Globus pallidus (tissue), 1 donor: ENCODE measurements around the gene BCL10.
"Not testable (repeated sequence)": the region's sequence is repeated elsewhere in the genome, so short reads cannot be mapped to it uniquely, and the experiment has no call there.

Experiments
- DNase-seq: peaks from one replicate; pipeline ENCODE4 v3.0.0-alpha.2; 2015; ENCODE audit warnings: low spot score

BCL10 gene

GRCh38 chr1:85264150-85264549 is 12.3 kb downstream of the BCL10 start:
- DNase-seq: no peak

- DNase-seq: no peak
These were observed 13.4 kb downstream of the BCL10 start for GRCh38 chr1:85262985-85263384.

- DNase-seq: no peak
These were observed 16.5 kb downstream of the BCL10 start for GRCh38 chr1:85259912-85260274.

GRCh38 chr1:85259118-85259911 is 17.1 kb downstream of the BCL10 start, which contains the start of gene C1orf52:
C1orf52 (minus strand) TSS chr1:85259662; CDS start chr1:85259633, 29 bp downstream.
- DNase-seq: peak; percentile 91

GRCh38 chr1:85258536-85259117 is 17.8 kb downstream of the BCL10 start:
- no peak for DNase-seq

GRCh38 chr1:85249042-85249441 is 27.4 kb downstream of the BCL10 start:
- not testable (repeated sequence) for DNase-seq

GRCh38 chr1:85245891-85246290 is 30.5 kb downstream of the BCL10 start:
- no peak for DNase-seq

- no peak for DNase-seq
These were observed 31.0 kb downstream of the BCL10 start for GRCh38 chr1:85245456-85245855.

GRCh38 chr1:85244271-85245061 is 32.0 kb downstream of the BCL10 start:
- DNase-seq: no peak

GRCh38 chr1:85243372-85243771 is 33.1 kb downstream of the BCL10 start:
- no peak for DNase-seq

- DNase-seq: no peak
These were observed 35.8 kb downstream of the BCL10 start for GRCh38 chr1:85240643-85241042.

GRCh38 chr1:85240174-85240601 is 36.2 kb downstream of the BCL10 start:
- no peak for DNase-seq

GRCh38 chr1:85237613-85238012 is 38.8 kb downstream of the BCL10 start:
- DNase-seq: no peak

GRCh38 chr1:85230305-85230977 is 46.0 kb downstream of the BCL10 start:
- DNase-seq: no peak

GRCh38 chr1:85229574-85230097 is 46.8 kb downstream of the BCL10 start:
- DNase-seq: no peak

- DNase-seq: no peak
These were observed 47.5 kb downstream of the BCL10 start for GRCh38 chr1:85228972-85229371.

- DNase-seq: no peak
These were observed 50.6 kb downstream of the BCL10 start for GRCh38 chr1:85225624-85226380.

- DNase-seq: no peak
These were observed 51.5 kb downstream of the BCL10 start for GRCh38 chr1:85224734-85225623.

GRCh38 chr1:85224295-85224694 is 52.1 kb downstream of the BCL10 start:
- DNase-seq: no peak

GRCh38 chr1:85223334-85223733 is 53.1 kb downstream of the BCL10 start:
- DNase-seq: no peak
